HG03066 (cell line): ENCODE measurements around the gene FBXW12.

ENCODE experiments used
- ATAC-seq: cut with Tn5 transposase; IDR thresholded peaks from one replicate; pipeline ENCODE4 v1.9.1; 2021; ENCODE audit warnings: low read depth; ENCODE audit not compliant: unreplicated experiment

The FBXW12 gene

GRCh38 chr3:48406443-48407431 is 34.7 kb downstream of the FBXW12 start:
- ATAC-seq: no peak

GRCh38 chr3:48407542-48408099 is 35.6 kb downstream of the FBXW12 start:
- ATAC-seq: no peak

- ATAC-seq: no peak
Observed at GRCh38 chr3:48408823-48409281, 36.8 kb downstream of the FBXW12 start.

DNA sequence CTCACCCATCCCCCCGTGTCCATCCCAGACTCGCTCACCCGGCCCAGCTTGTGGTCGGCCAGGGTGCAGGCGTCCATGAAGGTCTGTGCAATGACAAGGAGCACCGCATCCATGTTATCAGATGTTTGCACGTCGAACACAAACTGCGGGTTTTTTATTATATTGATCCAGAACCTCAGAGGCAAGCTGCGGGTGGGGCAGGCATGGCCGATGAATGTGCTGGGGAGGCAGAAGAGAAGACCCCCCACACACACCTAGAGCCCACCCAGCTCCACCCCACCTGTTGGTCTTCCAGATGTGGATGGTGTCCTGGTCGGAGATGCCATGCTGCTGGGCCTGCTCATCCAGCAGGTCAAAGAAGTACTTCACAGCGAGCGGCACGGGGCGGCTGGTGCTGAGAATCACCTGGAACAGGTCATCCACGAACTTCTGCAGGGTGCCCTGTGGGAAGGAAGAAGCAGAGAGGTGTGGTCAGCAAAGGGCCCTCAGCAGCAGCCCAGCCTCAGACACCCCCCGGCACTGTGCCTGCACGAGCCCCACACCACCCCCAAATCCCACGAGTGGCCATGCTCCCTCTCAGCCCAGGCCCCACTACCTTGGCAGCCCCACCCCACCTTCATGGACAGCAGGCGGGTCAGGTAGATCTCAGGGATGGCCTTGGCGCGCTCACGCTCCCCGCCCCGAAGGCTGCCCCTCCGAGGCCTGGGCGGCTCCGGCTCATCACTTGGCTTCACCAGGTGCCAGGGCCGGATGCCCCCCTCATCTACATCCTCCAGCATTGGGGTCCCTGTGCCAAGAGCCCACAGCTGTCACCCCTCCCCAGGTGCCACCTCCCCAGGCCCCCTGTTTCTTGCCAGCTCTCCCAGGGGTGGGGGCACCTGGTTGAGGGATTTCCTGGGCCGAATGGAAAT is 37.5 kb downstream of the FBXW12 start:
- ATAC-seq: no peak

GRCh38 chr3:48410205-48411040 is 38.4 kb downstream of the FBXW12 start:
- ATAC-seq: no peak

- ATAC-seq: no peak
Observed at GRCh38 chr3:48411041-48411588, 39.1 kb downstream of the FBXW12 start.

- no peak for ATAC-seq
Observed at GRCh38 chr3:48411606-48412374, 39.8 kb downstream of the FBXW12 start.

GRCh38 chr3:48412375-48413001 is 40.5 kb downstream of the FBXW12 start:
- ATAC-seq: no peak

- ATAC-seq: no peak
Observed at GRCh38 chr3:48413086-48413485, 41.1 kb downstream of the FBXW12 start.

DNA sequence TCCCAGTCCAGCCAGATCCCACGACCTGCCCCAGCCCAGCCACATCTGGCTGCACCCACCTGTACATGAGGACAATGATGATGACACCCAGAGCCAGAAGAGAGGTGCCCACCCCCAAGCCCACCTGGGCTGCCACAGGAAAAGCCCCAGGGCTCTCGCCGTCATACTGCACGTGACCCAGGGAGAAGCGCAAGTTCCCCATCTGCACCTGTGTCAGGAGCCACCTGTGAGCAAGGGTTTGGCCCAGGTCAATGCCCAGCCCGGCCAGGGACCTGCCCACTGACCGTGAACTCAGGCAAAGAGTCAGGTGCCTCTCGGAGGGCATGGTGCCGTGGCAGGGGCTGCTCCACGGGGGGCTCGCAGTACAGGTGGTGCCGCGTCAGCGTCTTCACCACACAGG is 41.6 kb downstream of the FBXW12 start:
- ATAC-seq: no peak

DNA sequence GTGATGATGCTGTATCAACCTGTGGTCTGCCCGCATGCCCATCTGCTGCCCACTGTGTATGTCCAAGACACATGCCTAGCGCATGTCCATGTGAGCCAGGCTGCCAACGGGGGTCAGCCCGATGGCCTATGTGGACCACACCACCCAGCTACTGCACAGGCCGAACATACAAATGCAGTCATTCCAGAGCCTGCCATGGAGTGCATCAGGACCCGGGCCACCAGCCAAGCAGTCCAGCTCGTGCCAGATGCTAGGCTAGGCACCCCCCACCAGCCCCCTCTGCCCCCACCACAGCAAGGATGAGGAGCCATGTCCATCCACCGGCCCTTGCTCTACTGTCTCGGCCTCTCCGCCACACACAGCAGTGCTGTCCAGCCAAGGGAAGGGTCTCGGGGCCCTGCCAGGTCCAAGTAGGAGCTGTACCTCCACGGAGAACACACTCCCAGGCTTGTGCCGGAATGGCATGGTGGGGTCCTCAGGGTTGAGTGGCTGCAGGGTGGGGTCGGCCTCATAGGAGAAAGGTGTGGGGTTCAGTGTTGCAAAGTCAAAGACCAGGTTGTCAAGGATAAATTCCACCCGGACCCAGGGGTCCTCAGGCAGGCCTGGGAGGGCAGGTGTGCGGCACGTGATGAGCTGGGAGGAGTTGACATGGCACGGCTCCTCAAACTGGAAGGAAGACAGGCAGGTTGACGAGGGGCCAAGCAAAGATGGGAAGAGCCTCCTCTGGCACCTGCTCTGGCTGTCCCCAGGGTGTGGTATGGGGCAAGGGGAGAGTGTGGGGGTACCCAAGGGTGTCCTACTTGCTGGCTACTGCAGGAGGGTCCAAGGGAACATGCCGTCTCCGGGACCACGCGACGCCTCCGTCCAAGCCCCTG is 42.6 kb downstream of the FBXW12 start:
- no peak for ATAC-seq

- no peak for ATAC-seq
Observed at GRCh38 chr3:48415251-48415953, 43.4 kb downstream of the FBXW12 start.

DNA sequence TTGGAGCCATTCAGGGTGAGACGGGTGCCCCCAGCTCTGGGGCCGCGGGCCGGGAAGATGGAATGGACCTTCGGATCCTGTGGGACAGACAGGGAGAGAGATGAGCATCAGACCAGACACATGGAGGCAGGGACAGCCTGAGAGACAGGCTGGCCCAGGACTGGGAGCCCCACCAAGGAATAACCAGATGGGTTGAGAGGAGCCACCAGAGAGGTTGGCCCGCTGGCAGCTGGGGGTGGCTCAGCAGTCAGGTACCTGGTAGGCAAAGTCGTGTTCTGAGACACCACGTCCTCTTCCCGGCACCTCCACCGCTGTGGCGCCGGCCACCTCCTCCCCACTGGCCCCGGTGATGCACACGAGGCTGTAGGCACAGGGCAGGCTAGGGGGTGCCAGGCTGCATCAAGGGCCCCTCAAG is 44.1 kb downstream of the FBXW12 start:
- no peak for ATAC-seq

- ATAC-seq: no peak
Observed at GRCh38 chr3:48416546-48416945, 44.5 kb downstream of the FBXW12 start.

- no peak for ATAC-seq
Observed at GRCh38 chr3:48417529-48418108, 45.6 kb downstream of the FBXW12 start.

DNA sequence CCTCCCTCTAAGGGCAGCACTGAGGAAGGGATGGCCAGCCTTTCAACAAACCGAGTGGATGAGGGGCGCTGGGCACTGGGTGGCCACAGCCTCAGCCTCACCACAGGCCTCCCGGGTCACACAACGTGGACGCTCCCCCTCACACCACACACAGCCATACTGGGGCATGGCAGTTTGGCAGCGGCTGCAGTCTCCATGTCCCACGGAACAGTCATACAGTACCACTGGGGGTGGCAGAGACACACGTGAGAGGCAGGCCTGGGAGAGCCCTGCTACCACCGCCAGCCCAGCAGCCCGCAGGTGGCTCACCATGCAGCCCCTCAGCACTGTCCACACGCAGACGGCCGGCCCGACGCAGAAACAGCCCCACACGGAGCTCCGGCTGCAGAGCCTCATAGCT is 46.1 kb downstream of the FBXW12 start:
- ATAC-seq: no peak

DNA sequence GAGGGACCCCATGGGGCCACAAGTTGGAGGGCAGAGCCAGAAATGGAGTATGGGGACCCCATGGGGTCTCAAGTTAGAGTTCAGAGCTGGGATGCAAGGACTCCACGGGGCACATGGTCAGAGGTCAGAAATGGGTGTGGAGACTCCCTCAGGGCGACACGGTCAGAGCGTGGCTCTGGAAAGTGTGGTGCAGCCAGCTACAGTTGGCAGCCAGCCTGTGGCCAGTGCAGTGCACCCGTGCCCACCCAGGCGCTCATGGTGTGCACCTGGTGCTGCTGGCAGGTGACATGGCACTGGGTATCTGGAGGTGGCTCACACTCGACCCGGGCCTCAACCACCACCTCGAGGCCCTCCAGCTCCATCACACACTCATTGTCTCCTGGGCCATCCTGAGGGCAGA is 46.6 kb downstream of the FBXW12 start:
- no peak for ATAC-seq
